DMS153 treated with DMSO at 0.1 percent for 48 hours (cell line): Measurements from ENCODE around the gene CTNNA3.
"Not testable (repeated sequence)": the region's sequence is repeated elsewhere in the genome, so short reads cannot be mapped to it uniquely, and the experiment has no call there.

Experiments
- DNase-seq: peaks from one replicate; lab custom pipeline; 2025; ENCODE audit not compliant: unreplicated experiment; lab: John Stamatoyannopoulos, UW

CTNNA3 gene

DNA sequence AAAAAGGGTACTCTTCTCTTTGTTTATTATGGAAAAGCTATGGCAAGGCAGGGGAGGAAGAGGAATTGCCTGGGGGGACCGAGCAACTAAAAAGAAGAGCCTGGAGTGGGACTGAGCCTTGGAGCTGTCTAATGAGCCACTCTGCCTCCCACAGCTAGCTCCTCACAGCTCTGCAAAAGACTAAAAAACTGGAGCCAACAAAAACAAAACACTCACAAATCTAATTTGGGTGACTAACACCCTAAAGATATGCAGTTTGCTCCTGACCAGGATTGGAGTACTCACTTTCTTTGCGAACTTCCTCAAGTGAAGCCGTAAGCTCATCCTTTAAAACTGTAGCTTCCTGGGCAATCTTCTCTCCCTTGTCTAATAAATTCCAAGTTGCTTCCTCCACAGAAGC lies 89.4 kb downstream of the CTNNA3 start:
- DNase-seq = no peak

DNA sequence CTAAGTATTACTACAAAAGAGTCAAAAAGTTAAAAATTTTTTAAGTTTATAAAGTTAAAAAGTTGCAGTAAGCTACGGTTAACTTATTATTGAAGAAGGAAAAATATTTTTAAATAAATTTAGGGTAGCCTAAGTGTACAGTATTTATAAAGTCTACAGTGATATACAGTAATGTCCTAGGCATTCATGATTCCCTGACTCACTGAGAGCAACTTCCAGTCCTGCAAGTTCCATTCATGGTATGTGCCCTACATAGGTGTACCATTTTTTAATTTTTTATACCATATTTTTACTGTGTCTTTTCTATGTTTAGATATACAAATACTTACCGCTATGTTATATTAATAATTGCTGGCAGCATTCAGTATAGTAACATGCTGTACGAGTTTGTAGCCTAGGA lies 92.3 kb downstream of the CTNNA3 start:
- no peak for DNase-seq

DNA sequence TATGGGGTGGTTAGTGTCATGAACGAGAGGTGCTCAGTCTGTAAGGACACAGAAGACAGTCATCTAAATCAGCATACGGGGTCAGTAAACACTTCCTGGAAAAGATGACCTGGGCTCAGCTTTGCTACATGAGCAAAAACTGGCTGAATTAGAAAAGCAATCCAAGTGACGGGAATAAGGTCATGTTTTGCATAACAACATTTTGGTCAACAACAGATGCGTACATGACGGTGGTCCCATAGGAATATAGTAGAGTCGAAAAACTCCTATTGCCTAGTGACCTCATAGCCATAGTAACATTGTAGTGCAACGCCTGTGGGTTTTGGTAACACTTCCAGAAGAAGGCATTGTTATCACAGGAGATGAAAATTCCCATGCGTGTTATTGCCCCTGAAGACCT lies 92.9 kb downstream of the CTNNA3 start:
- DNase-seq = no peak

DNA sequence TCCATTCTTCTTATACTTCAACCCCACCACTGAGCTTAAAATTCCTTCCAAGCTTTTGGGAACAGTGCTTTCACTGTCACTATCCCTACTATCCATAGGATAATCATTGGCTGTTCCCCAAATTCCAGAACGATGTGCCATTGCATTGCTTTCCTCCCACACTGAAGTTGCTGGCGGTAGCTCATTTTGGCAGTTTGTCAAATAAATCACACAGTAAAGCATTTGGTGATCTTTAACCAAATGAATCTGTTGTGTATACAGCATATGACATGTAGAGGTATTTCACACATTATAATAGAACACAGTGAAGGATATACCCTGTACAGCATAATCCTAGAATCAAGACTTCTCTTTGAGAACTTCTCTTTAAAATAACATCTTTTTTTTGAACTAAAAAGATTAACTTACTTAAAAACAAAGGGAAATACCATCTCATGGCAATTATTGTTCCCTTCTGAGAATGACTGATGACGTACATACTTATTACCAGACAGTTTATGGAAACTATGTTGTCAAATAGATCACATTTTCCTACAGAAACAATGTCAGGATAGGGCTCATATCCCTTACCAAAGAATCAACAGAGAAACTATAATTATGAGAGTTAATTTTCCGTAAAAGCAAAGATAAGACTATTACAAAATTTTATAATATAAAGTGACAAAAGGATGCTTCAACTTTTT lies 93.6 kb downstream of the CTNNA3 start:
- no peak for DNase-seq

DNA sequence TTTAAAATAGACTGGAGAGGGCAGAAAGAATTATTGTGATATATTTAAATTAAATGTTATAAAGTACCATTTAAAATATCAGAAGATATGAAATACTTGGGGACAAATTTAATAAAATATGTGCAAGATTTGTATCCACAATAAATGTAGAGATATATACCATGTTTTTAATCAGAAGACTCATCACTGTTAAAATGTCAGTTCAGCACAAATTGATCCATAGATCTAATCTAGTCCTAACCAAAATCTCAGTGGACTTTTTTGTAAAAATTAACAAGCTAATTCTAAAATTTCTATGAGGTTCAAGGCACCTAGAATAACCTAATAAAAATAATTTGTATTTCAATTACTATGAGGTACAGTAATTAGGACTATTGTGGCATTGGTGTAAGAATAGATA lies 96.4 kb downstream of the CTNNA3 start:
- DNase-seq = no peak

DNA sequence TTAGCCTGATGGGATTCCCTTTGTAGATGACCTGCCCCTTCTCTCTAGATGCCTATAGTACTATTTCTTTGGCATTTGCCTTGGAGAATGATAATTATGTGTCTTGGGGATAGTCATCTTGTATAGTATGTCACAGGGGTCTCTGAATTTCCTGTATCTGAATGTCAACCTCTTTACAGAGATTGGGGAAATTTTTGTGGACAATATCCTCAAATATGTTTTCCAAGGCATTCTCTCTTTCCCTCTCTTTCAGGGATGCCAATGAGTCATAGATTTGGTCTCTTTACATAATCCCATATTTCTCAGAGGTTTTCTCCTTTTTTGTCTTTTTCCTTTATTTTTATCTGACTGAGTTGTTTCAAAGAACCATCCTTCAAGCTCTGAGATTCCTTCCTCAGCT lies 99.4 kb downstream of the CTNNA3 start:
- DNase-seq = no peak

DNA sequence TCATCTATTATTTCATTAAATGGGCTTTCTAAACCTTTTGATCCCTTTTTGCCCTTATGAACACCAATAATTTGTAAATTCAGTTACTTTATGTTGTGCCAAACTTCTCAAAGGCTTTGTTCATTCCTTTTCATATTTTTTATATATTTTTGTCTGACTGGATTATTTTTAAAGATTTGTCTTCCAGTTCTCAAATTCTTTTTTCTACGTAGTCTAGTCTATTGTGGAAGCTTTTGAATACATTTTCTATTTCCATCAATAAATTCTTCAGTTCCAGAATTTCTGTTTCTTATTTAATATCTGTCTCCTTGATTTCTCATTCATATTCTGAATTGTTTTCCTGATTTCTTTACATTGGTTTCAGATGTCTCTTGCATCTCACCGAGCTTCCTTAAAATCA lies 108.2 kb downstream of the CTNNA3 start:
- no peak for DNase-seq

DNA sequence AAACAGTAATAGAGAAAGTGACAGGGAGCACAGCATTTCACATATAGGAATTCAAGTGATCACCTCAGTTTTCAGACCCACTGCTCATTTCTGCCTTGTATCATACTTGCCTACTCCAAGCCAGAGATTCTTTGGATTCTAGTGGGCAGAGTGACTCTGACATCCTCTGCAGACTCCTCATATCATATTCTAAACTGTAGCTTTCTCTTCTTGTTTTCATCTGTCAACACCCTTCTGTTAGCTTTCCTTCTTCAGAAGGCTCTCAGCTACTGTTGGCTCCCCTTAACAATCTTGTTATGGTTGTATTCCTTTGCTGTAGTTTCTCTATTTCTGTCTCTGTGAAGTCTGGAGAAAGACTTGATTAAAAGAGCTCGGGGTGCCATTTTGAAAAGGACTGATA lies 120.5 kb downstream of the CTNNA3 start:
- no peak for DNase-seq

DNA sequence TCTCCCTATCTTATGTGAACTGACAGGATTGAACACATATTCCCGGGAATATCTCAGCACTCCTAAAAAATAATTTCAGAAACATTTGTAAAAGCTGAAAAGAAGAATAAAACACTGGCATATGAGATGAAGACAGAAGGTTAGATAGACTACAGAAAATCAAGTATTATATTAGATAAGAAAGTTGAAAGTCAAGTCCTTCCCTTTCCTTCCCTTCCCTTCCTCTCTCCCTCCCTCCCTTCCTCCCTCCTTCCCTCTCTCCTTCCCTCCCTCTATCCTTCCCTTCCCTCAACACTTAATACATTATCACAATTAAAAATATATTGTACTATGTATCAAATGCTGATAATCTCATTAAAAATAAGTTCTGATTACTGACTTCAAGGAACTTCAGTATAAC lies 122.5 kb downstream of the CTNNA3 start:
- DNase-seq = no peak

DNA sequence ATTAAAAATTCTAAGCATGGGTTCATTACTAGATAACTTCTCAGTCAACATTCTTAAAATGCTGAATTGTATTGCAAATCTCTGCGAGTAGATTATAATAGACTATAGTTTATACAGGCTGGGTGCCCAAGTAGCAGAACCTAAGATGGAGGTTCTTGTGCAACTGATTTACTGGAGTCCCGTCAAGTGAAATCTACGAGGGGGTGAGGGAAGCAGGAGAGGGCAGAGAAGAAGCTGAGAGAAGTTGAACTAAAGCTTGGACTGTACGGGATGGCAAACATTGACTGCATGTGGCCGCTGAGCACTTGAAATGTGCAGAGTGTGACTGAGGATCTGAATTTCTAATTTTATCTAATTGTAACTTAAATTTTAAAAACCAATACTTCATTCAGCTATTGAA lies 124.5 kb downstream of the CTNNA3 start:
- DNase-seq = no peak

DNA sequence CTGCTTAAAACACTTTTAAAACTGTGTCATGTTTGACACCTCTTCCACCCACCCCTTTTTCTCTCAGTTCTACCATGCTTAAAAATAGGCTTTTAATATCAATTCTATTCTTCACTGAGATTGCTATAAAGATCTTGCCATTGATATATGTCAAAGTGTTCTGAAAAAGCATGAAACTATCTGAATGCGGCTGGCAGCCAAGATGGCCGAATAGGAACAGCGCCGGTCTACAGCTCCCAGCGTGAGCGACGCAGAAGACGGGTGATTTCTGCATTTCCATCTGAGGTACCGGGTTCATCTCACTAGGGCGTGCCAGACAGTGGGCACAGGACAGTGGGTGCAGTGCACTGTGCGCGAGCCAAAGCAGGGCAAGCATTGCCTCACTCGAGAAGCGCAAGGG lies 137.7 kb downstream of the CTNNA3 start:
- not testable (repeated sequence) for DNase-seq

DNA sequence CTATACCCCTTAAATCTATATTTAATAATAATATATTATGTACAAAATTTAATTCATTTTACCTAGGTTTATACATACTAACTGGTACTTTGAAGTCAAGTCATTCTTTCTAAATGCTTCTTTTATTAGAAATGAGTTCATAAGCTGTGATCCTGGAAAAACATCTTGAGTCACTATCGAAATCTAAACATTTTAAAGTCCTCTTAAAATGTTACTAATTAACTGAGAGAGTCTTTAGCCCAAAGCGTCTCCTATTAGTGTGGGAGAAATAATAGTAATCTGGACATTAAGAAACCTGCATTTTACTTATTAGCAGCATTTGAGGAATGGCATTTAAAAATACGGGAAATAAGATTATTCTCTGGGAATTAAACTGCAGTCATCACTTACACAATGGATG lies 142.7 kb downstream of the CTNNA3 start:
- no peak for DNase-seq

DNA sequence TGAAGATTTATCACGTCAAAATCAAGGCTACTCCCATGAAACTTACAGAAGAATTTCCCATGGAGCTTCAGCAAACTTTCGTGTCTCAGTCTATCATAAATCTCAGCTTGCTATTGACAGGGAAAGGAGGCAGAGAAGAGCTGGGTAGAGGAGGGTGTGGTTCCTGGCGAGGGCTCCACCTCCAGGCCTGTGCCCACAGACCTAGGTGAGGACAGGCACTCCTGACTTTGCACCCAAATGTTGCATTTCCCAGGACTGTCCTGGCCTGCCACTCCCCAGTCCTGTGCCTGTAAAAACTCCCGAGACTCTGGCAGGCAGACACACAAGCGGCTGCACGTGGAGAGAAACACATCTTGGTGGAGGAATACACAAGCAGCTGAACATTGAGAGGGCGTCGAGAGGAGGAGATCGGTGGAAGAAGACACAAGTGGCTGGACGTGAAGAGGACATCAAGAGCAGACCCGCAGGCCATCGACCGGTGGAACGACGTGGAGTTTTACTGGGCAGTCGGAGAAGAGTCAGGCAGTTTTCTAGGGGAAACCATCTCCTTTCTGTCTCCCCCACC lies 145.1 kb downstream of the CTNNA3 start:
- DNase-seq = no peak

DNA sequence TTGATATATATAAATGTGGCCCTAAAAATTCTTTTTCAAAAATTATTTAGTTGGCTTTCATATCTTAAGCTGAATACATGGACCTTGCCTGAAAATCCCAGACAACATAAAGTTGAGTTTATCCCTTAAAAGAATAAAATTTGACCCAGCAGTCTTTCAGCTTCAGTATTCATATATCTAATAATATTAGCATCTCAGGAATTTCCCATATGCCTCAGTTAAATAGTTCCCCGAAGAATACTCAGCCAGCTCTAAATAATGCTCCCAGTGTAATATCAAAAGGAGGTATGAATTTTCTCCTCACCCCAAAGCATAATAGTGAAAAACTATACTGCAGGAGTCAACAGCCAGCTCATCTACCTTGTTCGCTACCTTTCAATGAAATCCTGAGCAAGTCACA lies 145.9 kb downstream of the CTNNA3 start:
- no peak for DNase-seq

DNA sequence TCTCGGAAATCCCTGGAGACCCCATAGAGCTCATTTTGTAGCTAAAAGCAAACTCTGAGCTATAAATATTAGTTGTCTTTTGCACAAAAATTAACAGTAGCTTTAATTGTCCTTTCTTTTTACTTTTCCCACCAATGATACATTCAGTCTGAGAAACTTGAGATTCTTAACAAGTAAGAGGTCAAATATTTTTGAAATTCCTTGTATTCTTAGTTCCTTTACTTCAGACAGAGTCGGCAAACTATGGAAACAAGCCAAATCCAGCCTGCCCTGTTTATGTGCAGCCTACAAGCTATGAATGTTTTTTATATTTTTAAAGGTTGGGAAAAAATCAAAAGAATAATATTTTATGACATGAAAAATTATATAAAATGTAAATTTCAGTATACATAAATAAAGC lies 146.6 kb downstream of the CTNNA3 start:
- no peak for DNase-seq

DNA sequence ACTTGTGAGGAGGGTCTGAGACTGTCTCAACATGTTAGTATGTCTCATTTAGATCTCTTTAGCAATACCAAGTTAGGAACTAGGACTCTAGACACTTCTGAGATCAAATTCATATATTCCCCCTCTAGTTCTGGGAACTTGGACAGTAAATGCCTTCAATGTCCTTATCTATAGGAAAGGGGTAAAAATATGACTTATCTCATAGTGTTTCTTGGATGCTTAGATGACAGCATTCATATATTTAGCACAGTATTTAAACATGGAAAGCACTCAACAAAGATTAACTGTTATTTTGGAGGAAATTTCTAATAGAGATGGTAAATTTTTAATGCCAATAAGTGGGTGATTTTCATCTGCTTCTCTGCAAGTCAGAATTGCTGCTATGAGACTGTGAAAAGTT lies 154.6 kb downstream of the CTNNA3 start:
- DNase-seq = no peak

DNA sequence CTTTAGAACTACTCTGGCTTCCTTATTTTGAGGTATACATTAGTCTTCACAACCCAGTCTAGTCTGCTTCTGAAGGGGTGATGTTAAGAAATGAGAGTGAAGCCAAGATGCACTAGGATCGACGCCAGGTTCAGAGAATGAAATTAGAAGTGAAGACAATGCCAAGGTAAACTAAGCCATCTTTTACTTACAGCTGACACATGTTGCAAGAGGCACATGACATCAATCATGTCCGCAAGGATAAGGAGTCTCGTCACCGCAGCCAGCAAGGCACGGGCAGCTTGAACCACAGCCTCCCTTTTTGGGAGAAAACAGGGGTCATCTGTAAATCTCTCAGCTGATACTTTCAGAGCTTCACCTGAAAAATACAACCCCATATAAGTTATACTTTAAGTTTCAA lies 156.7 kb downstream of the CTNNA3 start:
- no peak for DNase-seq

DNA sequence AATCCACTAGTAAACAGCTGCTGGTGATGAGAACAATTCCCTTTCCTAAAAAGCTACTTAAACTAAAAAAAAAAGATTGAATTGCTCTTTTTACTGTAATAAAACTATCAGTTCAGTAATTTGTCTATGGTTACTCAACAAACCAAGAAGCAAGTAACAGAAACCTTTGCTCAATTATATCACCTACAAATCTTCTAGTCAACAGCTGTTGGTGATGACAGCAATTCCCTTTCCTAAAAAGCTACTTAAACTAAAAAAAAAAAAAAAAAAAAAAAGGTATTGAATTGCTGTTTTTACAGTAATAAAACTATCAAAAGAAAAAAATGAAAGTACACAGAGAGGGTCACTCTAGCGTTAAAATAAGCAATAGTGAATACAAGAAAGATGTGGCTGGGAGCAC lies 158.1 kb downstream of the CTNNA3 start:
- DNase-seq = no peak

DNA sequence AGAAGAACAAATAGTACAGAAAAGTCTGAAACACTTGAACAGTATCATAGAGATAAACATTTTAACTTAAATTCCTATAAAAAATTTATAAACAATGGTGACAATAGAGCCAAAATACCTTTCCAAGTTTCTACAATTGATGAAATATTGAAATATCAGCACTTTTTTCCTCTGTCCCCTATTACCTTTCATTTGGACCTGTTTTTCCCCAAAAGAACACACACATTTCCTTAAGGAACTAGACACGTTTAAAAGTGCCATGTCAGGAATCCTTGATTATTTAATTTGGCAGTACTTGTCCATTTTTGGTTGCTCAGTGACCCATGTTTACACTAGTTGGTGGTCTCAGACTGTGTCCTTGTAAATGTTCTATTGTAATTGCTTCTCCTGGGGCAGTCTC lies 162.6 kb downstream of the CTNNA3 start:
- DNase-seq = no peak

DNA sequence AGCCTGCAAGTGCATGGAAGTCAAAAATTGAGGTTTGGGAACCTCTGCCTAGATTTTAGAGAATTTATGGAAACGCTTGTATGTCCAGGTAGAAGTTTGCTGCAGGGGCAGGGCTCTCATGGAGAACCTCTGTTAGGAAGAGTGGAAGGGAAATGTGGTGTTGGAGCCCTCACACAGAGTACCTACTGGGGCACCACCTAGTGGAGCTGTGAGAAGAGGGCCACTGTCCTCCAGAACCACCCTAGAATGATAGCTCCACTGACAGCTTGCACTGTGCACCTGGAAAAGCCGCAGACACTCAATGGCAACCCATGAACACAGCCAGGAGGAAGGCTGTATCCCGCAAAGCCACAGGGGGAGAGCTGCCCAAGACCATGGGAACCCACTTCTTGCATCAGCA lies 165.0 kb downstream of the CTNNA3 start:
- DNase-seq = not testable (repeated sequence)

DNA sequence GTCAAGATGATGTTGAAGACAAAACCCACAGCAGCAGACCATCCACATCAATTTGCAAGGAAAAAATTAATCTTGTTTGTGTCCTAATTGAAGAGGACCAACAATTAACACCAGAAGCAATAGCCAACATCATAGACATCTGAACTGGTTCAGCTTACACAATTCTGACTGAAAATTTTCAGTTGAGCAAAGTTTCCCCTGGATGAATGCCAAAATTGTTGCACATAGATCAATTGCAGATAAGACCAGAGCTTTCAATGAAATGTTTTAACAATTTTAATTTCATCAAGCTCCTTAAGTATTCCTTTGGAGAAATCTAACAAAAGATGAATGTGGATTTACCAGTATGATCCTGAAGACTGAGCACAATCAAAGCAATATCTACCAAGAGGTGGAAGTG lies 168.6 kb downstream of the CTNNA3 start:
- no peak for DNase-seq

DNA sequence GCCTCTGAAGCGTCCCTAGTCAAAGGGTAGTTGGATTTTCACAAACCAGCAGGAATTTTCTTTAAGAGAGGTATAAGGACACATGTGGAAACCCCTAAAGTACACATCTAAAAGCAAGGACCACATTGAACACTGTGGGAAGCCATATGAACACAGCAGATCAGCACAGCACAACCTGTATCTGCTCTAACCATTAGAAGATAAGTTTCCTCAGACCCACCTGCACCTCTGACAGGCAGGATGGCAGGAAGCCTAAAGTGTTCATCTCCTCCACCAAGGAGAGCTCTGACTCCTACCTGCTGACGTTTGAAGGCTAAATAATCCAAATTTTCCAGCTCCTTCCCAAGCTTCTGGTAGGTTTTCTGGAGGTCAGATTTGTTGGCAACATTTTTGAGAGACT lies 174.4 kb downstream of the CTNNA3 start:
- no peak for DNase-seq

DNA sequence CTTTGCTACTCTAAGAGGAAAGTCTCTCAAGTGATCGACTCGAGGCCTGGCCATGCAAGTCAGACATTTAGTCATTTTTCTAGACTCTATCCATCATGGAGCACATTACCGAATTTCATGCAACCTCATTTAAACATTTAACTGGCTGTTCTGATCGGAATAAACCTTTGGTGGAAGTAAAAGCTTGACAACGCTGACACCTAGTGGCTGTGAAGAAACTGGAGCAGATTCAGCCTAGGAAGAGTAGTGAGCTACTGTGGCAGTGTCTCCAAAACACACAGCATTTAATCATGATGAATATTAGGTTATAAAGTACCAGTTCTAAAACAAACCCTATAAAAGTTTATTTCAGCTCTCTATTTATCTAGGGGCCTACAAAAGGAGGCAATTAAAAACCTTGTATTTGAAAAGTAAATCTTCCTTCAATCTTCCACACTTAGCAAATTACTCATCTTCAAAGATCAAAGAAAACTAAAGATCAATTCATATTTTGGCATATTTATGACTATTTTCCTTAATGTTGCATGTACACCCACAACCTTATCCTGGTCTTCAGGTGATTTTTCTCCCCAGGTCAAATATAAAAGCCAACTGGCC lies 175.0 kb downstream of the CTNNA3 start:
- DNase-seq = peak; percentile 15
